Stimulated activated CD8-positive, alpha-beta memory T cell treated with anti-CD3 and anti-CD28 coated beads, Interleukin-7, amount 100 ng/mL, for 1 hour (primary cell): Measurements from ENCODE around the gene LYST.

ENCODE experiments used
- DNase-seq, 2 donors: peaks; one replicate each; pipeline ENCODE4 v3.0.0-alpha.2; 2020; ENCODE audit warnings: low read depth in 2 of 2

LYST gene

DNA sequence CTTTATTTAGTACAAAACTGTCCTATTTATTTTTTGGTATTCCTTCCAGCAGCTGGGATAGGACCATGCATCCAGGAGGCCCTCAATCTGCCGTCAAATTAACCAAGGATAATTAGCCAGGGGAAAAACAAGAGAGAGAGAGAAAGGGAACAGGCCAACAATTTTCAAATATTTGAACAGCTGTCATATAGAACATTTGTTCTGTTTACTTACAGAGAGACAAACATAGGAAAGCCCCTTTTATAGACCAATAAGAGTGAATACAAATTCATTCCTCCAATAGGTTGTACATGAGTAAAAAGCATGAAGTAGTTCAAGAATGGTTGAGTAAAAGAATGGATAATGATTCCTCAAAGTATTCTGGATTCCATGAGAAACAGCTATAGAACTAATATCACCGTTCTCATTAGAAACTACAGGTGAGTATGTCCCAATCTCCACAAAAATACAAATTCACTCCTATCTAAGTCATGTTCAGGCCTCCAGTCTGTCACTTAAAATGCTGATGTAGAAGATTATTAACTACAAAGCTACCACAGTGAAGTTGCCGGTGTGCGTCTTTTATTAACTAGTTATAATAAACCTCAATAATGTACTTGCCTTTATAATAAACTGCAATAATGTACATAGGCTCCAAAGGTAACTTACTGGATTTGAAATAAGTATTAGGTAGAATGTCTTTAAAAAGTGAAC, 152.4 kb downstream of the LYST start:
- DNase-seq, result no peak

- no peak for DNase-seq
These were observed 153.9 kb downstream of the LYST start for GRCh38 chr1:235712812-235713211.

DNA sequence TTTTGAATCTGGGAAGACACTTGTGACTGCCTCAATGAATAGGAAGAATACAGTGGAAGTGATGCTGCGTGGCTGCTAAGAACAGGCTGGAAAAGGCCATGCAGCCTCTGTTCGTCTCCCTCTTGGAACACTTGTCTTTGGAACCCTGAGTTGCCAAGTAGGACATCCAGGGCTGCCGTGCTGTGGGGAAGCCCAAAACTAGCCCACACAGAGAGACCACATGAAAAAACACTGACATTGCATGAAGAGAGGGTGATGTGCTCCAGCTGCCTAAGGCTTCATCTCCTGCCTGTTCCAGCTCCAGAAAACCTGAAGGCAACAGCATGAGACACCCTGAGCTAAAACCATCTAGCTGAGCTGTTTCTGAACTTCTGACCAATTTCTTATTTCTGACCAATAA, 156.0 kb downstream of the LYST start:
- DNase-seq, result no peak

DNA sequence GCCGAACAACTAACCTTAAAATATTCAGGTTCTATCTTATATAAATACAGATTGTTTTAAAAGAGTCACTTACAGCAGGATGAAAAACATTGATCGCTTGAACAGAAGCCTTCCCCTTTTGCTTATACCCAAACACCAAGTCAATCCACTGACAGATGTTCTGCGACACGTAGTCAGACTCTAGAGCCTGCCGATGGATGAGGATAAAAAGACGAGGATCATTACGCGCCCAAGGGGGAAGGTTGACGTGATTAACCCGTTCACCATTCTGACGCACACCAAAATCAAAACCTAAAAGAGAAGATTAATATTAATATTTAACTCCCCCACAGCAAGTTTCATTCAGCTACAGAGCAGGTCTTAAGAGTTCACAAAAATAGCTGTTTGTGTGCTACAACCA, 157.7 kb downstream of the LYST start:
- no peak for DNase-seq

GRCh38 chr1:235708390-235708962, 158.2 kb downstream of the LYST start:
- no peak for DNase-seq

DNA sequence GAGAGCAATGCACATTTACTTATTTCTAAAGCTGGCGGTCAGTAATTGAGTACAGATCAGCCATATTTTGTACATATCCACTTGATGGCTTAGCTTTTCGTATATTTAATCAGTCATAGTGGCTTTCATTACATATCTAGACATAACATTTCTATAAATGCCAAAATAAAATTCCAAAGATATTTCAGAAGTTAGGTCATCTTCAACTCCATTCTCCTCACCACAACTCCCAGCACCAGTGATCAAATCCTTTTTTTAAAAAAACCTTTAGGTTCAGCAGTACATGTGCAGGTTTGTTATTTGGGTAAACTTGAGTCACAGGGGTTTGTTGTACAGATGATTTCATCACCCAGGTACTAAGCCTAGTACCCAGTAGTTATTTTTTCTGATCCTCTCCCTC, 163.2 kb downstream of the LYST start:
- DNase-seq, result no peak

- DNase-seq, result no peak
These were observed 164.3 kb downstream of the LYST start for GRCh38 chr1:235702412-235702811.

DNA sequence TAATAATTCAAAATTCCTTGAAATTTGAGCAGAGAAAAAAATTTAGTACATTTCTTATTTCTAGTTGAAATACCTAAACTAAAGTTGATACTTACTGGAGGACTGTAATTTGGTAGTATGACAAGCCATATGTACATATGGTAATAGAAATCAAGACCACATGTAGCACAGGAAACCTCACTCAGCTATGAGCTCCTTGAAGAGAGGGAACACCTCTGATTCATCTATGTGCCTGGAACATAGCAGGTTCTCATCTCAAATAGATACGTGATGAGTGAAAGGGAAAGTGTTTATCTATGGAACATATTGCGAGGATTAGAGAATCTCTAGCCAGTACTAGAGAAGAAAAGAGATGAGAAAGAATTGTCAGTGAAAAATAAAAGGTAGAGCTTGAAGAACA, 169.2 kb downstream of the LYST start:
- DNase-seq, result no peak

DNA sequence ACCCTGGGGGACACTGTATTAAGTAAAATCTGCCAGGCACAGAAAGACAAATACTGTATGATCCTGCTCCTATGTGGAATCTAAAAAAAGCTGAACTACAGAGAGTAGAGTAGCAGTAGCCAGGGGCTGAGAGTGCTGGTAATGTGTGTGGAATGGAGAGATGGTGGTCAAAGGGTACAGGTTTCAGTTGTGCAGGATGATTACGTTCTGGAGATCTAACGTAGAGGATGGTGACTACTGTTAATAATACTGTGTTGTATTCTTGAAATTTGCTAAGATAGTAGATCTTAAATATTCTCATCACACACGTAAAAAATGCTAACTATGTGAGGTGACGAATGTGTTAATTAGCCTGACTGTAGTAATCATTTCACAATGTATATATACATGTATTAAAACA, 177.3 kb downstream of the LYST start:
- DNase-seq, result no peak

- DNase-seq, result no peak
These were observed 178.6 kb downstream of the LYST start for GRCh38 chr1:235688096-235688495.

DNA sequence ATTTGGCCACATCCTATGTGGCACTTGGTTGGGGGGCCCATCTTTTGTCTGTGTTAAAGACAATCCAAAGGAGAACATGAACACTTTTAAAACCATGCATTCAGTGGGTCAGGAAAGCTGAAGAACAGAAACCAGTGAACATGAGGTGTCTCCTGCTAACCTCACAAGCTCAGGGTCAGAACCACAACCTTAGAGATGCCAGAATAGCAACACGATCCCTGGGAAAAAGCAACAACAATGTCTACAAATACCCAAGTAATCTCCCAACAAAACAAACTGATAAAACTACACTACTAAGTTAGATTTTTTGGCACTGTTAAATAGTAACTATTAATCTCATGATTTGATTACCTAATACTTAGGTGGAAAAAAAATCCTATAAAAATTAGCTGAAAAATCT, 183.1 kb downstream of the LYST start:
- no peak for DNase-seq

- no peak for DNase-seq
These were observed 184.5 kb downstream of the LYST start for GRCh38 chr1:235682216-235682615.

DNA sequence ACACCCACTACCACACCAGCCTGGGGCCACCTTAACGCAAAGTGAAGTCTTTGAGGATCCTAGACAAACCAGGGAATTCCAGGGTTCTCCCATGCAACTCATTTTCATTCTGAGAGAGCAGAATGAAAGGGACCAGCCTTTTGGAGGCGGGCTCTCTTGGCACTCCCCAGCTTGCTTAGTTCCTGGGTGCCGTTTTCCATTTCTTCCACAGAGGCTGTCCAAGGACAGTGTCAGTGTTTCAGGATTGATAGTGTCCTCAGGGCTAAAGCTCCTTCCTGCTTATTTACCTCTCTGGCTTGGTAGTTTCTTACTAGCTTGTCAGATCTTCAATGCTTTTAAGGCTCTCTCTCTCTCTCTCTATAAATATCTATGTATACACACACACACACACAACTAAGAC, 187.1 kb downstream of the LYST start:
- no peak for DNase-seq

- DNase-seq, result no peak
These were observed 187.7 kb downstream of the LYST start for GRCh38 chr1:235679005-235679404.

GRCh38 chr1:235675152-235675890, 191.4 kb downstream of the LYST start:
- no peak for DNase-seq

GRCh38 chr1:235673981-235674380, 192.7 kb downstream of the LYST start:
- no peak for DNase-seq

DNA sequence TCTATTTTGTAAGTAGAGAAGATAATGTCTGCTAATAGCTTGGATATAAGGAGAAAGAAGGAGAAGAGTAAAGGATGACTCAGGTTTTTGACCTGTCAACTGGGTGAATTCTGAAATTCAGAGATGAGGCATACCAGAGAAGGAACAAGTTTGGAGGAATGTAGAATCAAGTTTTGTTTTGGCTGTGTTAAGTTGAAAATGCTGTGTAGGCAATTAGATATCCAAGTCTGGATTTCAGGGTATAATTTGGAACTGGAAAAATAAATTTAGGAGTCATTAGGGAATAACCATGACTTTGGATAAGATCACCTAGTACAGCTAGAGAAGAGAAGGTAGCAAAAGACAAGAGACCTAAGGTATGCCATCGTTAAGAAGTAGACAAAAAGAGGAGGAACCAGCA, 194.7 kb downstream of the LYST start:
- no peak for DNase-seq

- DNase-seq, result no peak
These were observed 196.4 kb downstream of the LYST start for GRCh38 chr1:235670157-235670776.

DNA sequence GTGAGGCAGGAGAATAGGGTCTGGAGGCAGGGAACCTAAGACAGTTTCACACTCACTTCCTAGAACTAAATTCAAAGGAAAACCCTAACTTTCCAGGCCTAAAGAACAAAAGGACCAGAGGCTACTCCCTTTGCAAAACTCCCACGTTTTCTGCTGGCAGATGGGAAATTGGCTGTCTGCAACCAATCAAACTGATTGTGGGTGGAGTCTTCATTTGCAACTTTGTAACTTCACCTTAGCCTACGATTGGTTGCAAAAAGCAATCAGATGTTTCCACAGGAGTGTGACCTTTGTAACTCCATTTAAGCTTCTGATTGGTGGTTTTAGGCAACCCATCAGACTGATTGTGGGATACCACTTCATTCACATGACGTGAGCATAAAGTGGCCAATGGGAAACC, 197.4 kb downstream of the LYST start:
- no peak for DNase-seq

- DNase-seq, result no peak
These were observed 203.1 kb downstream of the LYST start for GRCh38 chr1:235663628-235664027.

DNA sequence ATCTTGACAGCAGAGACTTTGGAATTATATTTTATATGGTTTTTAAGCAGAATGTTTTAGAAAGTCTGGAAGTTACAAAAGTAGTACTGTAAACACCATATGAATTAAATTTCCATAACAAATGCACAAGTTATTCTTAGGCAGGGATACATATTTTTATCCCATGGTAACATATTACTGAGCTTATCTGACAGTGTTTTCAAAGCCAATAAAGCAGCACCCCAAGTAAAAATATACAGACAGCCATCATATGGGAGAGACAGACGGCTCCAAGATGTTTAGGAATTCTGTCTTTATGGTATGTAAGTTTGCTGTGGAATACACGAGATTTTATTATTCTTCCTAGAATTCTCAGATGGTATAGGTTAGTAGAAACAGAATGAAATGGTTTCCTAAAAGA, 205.1 kb downstream of the LYST start:
- no peak for DNase-seq

DNA sequence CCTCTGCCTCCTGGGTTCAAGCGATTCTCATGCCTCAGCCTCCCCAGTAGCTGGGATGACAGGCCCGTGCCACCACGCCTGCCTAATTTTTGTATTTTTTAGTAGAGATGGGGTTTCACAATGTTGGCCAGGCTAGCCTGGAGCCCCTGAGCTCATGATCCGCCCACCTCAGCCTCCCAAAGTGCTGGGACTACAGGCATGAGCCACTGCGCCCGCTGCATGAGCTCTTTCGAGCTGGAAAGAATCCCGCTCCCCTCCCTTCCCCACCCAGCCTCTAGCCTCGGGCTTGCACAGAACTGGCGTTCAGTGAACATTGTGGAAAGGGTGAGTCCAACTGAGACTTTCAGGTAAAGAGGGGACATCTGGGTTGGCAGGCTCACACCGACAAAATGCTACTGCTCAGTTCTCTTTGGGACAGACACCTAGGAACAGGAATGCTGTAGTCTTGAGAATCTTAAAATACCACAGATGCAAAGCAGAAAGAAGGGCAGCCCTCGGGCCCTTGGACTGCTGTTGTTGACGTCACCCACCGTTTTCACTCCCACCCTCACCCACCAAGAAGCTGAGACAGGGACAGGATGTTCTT, 207.4 kb downstream of the LYST start:
- no peak for DNase-seq
